Stimulated activated naive CD8-positive, alpha-beta T cell treated with anti-CD3 and anti-CD28 coated beads, Interleukin-15, amount 100 ng/mL, for 72 hours (primary cell): ENCODE results near the gene CDC42EP4.
"Not testable (repeated sequence)": the region's sequence is repeated elsewhere in the genome, so short reads cannot be mapped to it uniquely, and the experiment has no call there.

Experiments used
- ATAC-seq: fragments of 150-1000 bp; cut with Tn5 transposase; 2 replicates; pipeline ENCODE4 v1.10.0; 2021; ENCODE audit warnings: mild to moderate bottlenecking, moderate library complexity
- DNase-seq, 2 donors: peaks; one replicate each; pipeline ENCODE4 v3.0.0; 2021 to 2022
- H3K27ac Mint-ChIP-seq, 2 donors: one replicate each; pipeline ENCODE4 v1.8.0; 2022; ENCODE audit warnings: mild to moderate bottlenecking in 2 of 2, mixed read lengths in 2 of 2, moderate library complexity in 2 of 2
- H3K27me3 Mint-ChIP-seq: one replicate; pipeline ENCODE4 v1.8.0; 2022; ENCODE audit warnings: mixed read lengths
- H3K4me1 Mint-ChIP-seq: one replicate; pipeline ENCODE4 v1.8.0; 2022; ENCODE audit warnings: mild to moderate bottlenecking, mixed read lengths
- H3K4me3 Mint-ChIP-seq, 2 donors: one replicate each; pipeline ENCODE4 v1.8.0; 2022; ENCODE audit warnings: mild to moderate bottlenecking in 2 of 2, mixed read lengths in 2 of 2, moderate library complexity in 1 of 2
- H3K9me3 Mint-ChIP-seq, 2 donors: one replicate each; pipeline ENCODE4 v1.8.0; 2022; ENCODE audit warnings: mixed read lengths in 2 of 2

The CDC42EP4 gene

DNA sequence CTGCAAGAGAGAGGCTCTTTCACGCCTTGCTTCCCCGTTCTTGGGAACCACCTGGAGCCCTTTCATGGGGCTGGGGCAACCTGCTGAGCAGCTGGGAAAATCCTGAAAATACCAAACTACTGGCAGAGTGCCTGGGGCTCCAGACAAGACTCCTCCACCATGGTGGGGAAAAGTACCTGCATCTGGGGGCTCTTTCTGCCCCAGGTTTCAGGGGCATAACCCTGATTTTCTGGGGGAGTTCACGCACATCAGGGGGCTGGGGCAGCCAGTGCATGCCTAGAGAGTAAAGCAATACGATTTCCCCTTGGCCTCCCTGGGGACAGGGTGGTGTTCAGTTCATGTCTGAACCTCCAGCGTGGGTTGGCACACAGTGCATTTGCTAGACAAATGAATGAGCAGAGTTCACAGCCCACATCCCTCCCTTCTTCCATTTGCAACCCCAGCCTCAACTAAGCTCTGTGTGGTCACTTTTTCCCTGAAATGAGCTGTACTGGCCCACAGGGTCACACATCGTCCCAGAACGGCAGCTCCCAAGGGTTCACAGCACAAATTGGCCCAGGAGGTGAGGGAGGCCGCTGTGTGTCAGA lies 5.2 kb upstream of the CDC42EP4 start:
- H3K4me3 Mint-ChIP-seq: no peak overlapping the region
- H3K27ac Mint-ChIP-seq: no peak overlapping the region
- ATAC-seq (no peak), DNase-seq (no peak)
- H3K4me1 Mint-ChIP-seq: no peaks in the 10 kb centered on the region
- no peaks in the 10 kb centered on the region for H3K9me3 Mint-ChIP-seq
- H3K27me3 Mint-ChIP-seq: peaks cover 8% of the 10 kb centered on the region

DNA sequence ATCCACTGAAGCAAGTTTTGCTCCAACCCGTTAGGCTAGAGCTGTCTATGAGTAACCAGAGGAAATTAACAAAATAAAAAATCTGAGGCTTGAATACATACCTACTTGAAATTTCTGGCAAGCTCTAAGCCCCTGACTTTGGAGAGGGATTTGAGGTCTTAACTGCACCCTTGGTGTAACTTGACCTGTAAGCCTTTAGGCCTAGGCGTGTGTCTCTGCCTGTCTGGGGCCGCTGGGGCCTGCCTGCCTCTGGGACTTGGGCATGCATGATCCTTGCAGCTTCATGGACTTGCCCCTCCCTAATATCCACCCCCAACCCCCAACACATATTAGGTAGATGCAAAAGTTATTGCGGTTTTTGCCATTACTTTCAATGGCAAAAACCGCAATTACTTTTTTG lies 3.7 kb upstream of the CDC42EP4 start:
- ATAC-seq (no peak), DNase-seq (no peak)
- H3K27me3 Mint-ChIP-seq: peaks cover 8% of the 10 kb centered on the region
- H3K27ac Mint-ChIP-seq: no peak overlapping the region
- H3K4me1 Mint-ChIP-seq: peaks cover 3% of the 10 kb centered on the region
- H3K4me3 Mint-ChIP-seq: no peak overlapping the region
- H3K9me3 Mint-ChIP-seq: no peaks in the 10 kb centered on the region

DNA sequence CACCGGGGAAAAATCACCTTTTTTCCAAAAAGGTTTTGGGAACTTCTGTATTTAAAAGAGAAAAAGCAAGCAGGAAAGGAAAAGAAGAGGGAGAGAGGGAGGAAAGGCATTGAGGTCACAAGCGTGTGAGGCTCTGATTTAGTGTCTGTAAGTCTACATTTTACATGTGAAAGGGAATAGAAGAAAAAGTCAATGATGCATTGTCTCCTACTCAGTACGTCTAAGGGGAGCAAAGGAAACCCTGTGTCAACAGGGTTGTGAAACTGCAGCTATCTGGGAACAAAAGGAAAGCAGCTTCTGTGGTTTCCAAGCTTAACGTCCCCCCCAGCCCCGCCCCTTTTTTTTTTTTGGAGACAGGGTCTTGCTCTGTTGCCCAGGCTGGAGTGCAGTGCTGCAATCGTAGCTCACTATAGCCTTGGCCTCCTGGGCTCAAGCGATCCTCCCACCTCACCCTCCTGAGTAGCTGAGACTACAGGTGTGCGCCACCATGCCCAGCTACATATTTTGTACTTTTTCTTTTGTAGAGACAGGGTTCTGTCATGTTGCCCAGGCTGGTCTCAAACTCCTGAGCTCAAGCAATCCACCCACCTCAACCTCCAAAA lies 1.8 kb upstream of the CDC42EP4 start:
- H3K9me3 Mint-ChIP-seq: no peaks in the 10 kb centered on the region
- H3K27ac Mint-ChIP-seq: no peak overlapping the region
- no peak for ATAC-seq
- H3K4me1 Mint-ChIP-seq: peaks cover 10% of the 10 kb centered on the region
- no peak for DNase-seq
- H3K27me3 Mint-ChIP-seq: peaks cover 23% of the 10 kb centered on the region
- no peak overlapping the region for H3K4me3 Mint-ChIP-seq

DNA sequence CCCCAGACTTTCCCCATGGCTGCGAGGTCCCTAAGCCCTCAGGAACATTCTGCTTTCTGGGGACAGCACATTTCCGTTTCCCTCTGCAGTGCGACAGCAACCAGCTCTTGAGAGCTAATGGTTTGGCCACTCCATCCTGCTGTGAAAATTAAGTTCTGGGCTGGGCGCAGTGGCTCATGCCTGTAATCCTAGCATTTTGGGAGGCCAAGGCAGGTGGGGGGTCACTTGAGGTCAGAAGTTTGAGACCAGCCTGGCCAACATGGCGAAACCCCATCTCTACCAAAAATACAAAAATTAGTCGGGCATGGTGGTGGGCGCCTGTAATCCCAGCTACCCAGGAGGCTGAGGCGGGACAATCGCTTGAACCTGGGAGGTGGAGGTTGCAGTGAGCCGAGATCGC lies 1.1 kb upstream of the CDC42EP4 start:
- H3K4me1 Mint-ChIP-seq, H3K9me3 Mint-ChIP-seq, ATAC-seq, H3K27ac Mint-ChIP-seq, DNase-seq, H3K4me3 Mint-ChIP-seq: not testable (repeated sequence)
- H3K27me3 Mint-ChIP-seq: peaks cover 23% of the 10 kb centered on the region

DNA sequence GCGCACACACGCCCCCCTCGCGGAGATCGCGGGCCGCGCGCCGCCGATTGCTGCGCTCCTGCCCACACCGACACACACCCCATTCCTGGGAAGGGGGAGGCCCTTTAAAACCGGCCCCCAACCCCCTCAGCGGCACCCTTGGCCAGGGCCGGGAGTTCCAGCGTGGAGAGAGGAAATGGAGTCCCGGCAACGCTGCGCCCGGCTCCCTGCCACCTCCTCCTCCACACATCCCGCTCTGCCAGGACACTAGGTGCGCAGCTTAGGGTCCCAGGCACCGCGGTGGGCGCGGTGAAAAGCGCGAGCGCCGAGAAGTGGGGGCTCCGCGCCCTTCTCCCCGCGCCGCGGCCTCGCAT lies 397 bp downstream of the CDC42EP4 start:
- H3K4me3 Mint-ChIP-seq: peak overlapping the region; percentile 81 to 86
- H3K4me1 Mint-ChIP-seq: peaks cover 10% of the 10 kb centered on the region
- H3K27ac Mint-ChIP-seq: peak overlapping the region in 1 of 2 donors; percentile 61
- H3K9me3 Mint-ChIP-seq: no peaks in the 10 kb centered on the region
- DNase-seq: no peak
- peaks cover 30% of the 10 kb centered on the region for H3K27me3 Mint-ChIP-seq
- peak; percentile 27 for ATAC-seq

DNA sequence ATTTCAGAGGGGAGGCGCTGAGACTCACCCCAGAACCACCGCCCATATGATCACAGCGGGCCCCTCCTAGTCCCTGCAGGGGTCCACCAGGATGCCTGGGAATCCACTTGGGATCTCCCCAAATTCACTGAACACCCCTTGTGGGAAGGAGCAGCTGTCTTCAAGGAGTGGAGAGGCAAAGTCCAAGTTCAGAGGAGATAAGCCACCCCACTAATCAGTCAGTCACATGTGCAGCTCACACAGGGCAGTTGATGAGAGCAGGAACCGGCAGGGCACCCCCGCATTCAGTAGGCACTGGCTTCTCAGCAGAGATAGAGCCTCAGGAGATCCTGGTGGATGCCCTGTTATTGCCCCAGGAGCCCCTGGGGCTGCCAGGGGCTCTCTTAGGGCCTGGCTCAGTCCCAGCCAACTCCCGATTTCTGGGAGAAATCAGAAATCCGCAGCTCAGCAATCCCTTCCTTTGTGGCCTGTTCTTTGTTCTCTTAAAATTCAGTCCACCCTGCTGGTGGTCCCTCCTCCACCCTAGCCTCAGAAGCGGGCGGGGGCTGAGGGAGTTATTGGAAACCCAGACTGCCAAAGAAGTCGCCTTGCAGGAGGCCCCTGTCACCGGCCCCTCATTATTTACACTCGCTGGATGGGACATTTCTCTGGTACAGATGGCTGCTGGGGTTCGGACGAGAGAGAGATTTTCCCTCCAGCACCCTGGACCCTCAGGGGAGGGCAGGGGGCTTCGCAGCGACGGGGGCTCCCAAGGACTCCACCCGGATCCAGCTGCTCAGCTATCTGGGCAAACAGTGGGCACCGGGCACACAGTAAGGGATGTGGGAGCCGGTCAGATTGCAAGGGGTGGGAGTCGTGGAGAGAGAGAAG lies 1.8 kb downstream of the CDC42EP4 start:
- no peak for ATAC-seq
- DNase-seq: no peak
- Mint-ChIP-seq H3K9me3 (no peaks in the 10 kb centered on the region), H3K4me3 (peak overlapping the region; percentile 84 to 92), H3K27ac (peak overlapping the region; percentile 65 to 75), H3K27me3 (peaks cover 37% of the 10 kb centered on the region), H3K4me1 (peaks cover 10% of the 10 kb centered on the region)

DNA sequence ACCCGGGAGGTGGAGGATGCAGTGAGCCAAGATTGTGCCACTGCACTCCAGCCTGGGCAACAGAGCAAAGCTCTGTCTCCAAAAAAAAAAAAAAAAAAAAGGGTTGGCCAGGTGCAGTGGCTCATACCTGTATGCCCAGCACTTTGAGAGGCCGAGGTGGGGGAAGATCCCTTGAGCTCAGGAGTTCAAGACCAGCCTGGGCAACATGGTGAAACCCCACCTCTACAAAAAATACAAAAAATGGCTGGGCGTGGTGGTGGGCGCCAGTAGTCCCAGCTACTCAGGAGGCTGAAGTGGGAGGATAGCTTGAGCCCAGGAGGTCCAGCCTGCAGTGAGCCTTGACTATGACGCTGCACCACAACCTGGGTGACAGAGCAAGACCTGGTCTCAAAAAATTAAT lies 2.8 kb downstream of the CDC42EP4 start:
- H3K4me1 Mint-ChIP-seq, DNase-seq, ATAC-seq, H3K27ac Mint-ChIP-seq, H3K4me3 Mint-ChIP-seq, H3K9me3 Mint-ChIP-seq: not testable (repeated sequence)
- peaks cover 42% of the 10 kb centered on the region for H3K27me3 Mint-ChIP-seq

DNA sequence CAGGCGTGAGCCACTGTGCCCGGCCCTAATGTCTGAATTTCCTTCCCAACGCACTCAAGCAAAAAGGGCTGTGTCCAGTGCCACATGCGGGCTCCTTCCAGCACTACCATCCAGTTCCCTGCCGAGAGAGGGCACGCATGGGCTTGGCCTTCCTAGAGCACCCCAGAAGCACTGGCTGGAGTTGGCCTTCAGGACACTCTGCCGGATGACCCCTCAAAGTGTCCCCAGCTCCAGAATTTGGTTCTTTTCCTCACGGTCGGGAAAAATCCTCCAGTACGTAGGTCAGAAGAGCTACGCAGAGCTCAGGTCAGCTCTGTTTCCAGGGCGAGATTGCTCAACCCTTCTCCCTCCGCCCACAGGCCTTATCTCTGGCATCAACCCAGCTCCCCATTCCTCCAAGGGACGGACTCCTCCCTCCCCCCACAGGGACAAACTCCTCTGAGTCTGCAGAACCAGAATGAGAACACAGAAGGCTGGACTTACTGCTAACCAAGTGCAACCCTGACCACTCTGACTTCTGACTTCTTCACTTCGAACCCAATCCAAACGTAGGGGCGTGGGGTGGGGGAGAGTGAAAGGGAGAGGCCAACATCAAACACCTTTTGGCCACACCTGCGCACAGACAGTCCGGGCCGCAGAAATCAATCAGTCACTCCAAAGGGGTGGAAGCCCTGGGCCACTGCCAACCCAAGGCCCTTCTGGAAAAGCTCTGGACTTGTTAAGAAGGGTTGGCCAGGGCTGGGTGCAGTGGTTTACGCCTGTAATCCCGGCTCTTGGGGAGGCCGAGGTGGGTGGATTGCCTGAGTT lies 3.6 kb downstream of the CDC42EP4 start:
- DNase-seq: no peak
- Mint-ChIP-seq H3K9me3 (no peaks in the 10 kb centered on the region), H3K27me3 (peaks cover 37% of the 10 kb centered on the region), H3K27ac (no peak overlapping the region), H3K4me1 (peaks cover 10% of the 10 kb centered on the region), H3K4me3 (no peak overlapping the region)
- no peak for ATAC-seq

DNA sequence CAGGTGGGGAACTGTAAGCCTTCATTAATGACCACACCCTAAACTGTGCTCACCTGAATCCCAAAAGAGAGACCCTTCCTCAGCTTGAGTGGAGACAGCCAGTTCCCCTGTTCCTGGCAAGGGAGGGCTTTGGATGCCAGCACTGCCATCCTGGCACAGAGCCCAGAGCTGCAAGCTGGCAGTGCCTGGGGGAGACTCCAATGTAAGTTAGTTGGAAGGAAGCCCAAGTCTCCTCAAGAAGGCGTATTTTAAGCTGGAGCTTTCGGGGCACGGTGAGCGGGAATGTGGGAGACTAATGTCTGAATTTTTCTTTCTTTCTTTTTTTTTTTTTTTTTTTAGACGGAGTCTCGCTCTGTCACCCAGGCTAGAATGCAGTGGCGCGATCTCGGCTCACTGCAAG lies 4.7 kb downstream of the CDC42EP4 start:
- DNase-seq (no peak), ATAC-seq (no peak)
- peaks cover 34% of the 10 kb centered on the region for H3K27me3 Mint-ChIP-seq
- no peaks in the 10 kb centered on the region for H3K9me3 Mint-ChIP-seq
- no peak overlapping the region for H3K4me3 Mint-ChIP-seq
- H3K27ac Mint-ChIP-seq: no peak overlapping the region
- peaks cover 10% of the 10 kb centered on the region for H3K4me1 Mint-ChIP-seq

DNA sequence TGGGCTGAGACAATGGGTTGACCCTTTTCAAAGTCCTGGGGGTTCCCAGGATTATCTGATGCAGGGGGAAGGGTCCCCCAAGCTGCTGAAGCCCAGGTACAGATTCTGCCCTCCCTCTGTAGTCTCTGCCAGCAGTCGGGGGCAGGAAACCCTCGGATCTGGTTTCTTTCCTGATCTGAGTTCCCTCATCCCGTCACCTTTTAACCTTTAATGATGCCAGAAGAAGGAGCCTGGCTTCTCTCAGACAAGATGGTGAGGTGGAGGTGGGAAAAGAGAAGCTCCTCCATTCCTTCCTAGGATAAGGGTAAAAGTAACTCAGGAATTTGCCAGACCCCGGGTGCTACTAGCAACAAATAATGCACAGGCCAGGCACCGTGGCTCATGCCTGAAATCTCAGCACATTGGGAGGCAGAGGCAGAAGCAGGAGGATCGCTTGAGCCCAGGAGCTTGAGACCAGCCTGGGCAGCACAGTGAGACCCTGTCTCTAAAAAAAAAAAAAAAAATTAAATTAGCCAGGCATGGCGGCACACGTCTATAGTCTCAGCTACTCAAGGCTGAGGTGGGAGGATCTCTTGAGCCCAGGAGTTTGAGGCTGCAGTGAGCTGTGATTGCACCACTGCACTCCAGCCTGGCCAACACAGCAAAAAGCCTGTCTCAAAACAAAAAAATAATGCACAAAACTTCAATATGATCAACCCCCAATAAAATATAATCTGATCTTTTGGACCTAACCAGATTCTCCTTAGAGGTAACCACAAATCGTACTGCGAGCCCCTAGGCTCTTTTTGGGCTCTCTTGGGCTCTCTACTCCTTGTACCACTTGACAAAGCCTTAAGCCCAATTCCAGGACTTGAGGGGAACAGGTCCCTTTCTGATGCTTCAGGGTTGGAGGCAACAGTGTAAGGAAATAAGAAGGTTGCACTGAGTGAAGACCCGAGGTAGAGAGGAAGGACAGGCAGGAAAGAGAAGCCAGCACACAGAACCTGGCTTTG lies 5.7 kb downstream of the CDC42EP4 start:
- H3K27ac Mint-ChIP-seq: no peak overlapping the region

DNA sequence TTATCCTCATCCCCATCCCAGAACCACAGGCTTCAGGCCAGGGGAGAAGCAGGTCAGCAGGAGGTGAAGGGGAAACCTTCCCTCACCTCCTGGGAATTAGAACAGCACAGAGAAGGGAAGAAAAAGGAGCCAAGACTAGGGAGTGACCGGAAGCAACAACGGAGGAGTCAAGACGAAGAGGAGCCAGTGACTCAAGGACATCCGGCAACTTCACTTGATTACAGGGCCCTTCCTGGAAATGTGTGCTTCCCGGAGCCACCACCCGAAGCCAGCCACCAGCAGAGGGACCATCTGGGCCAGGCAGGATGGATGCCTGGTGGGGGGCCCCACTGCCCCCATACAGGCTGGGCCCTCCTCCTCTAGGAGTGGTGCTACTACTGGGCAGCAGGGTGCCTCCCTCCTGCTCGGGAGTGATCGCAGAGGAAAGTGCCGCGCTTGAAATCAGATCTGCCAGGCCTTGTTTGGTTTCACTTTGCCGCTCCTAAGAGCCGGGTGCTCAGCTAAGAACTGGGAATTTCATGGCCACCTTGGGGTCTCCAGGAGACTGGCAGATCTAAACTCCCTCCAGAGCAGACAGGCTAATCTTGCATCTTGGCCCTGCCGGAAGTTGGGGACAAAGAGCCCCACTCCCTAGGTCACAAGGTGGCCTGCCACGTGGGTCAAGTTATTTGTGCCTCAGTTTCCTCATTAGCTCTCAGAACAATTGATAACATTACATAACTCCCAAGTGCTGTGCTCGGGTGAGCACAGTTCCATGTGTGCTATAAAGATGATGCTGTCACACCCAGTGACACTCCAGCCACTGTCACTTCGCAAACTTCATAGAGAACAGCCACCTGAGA lies 6.6 kb downstream of the CDC42EP4 start:
- peaks cover 4% of the 10 kb centered on the region for H3K4me1 Mint-ChIP-seq
- H3K27ac Mint-ChIP-seq: no peak overlapping the region
- no peak for DNase-seq
- peaks cover 31% of the 10 kb centered on the region for H3K27me3 Mint-ChIP-seq
- no peak for ATAC-seq
- no peaks in the 10 kb centered on the region for H3K9me3 Mint-ChIP-seq
- no peak overlapping the region for H3K4me3 Mint-ChIP-seq

More for the DNA sequence above, 5.7 kb downstream of the CDC42EP4 start:
- Mint-ChIP-seq H3K27me3 (peaks cover 34% of the 10 kb centered on the region), H3K4me1 (peaks cover 10% of the 10 kb centered on the region), H3K4me3 (no peak overlapping the region), H3K9me3 (no peaks in the 10 kb centered on the region)
- DNase-seq (no peak), ATAC-seq (no peak)

DNA sequence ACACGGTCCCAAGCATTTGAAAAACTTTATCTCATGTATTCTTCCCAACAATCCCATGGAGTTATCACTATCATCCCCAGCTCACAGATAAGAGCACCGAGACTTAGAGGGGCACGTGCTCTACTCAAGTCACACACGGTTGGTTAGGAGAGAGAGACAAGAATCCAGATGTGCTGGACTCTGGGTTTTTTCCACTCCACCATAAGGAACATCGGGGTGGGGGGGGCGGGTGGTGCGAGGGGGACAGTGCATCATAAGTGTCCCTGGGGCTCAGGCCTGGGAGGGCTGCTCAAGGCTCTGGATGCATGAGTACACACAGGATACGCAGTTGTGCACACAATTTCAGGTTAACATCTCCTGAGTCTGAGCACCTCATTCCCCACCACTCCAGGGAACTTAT lies 7.4 kb downstream of the CDC42EP4 start:
- Mint-ChIP-seq H3K27me3 (peaks cover 24% of the 10 kb centered on the region), H3K9me3 (no peaks in the 10 kb centered on the region), H3K27ac (no peak overlapping the region), H3K4me3 (no peak overlapping the region), H3K4me1 (no peaks in the 10 kb centered on the region)
- no peak for ATAC-seq
- DNase-seq: no peak

DNA sequence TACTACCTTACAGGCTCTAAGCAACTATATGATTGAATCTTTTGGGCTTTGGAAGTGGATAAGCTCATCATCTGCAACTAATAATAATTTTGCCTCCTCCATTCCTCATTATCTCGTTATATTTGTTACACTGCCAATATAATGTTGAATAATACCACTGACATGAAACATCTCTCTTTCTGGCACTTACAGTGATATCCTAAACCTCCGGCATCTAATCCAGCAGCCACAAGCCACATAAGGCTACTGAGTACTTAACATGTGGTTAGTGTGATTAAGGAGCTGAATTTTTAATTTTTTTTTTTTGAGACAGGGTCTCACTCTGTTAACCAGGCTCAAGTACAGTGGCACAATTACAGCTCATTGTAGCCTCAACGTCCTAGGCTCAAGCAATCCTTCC lies 9.6 kb downstream of the CDC42EP4 start:
- H3K9me3 Mint-ChIP-seq: no peaks in the 10 kb centered on the region
- ATAC-seq (no peak), DNase-seq (no peak)
- H3K27ac Mint-ChIP-seq: no peak overlapping the region
- peaks cover 5% of the 10 kb centered on the region for H3K4me1 Mint-ChIP-seq
- no peak overlapping the region for H3K4me3 Mint-ChIP-seq
- H3K27me3 Mint-ChIP-seq: peaks cover 19% of the 10 kb centered on the region

DNA sequence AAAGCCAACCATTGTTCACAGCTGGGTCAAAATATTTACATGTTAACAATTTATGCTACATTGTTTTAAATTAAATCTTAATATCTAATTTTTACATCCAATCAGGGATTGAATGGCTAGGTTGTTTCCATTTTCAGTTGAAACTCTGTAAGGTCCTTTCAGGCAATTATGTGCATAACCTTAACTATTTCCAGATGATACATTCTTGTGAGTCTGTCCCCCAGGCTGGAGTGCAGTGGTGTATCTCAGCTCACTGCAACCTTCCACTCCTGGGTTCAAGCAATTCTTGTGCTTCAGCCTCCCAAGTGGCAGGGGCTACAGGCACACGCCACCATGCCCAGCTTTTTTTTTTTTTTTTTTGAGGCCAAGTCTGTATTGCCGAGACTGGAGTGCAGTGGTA lies 10.4 kb downstream of the CDC42EP4 start:
- Mint-ChIP-seq H3K4me3 (no peak overlapping the region), H3K27ac (no peak overlapping the region), H3K4me1 (peaks cover 5% of the 10 kb centered on the region), H3K9me3 (no peaks in the 10 kb centered on the region), H3K27me3 (peaks cover 11% of the 10 kb centered on the region)
- DNase-seq (no peak), ATAC-seq (no peak)
